ENCODE data around the gene CDH8. TPM values are rescaled to one million over a fixed set of nuclear protein-coding genes. Genes with fewer than 3 reads are reported as not detected.

The CDH8 gene
- total and polyA plus RNA-seq, 4 donors, result 0.09 TPM; not detected in 3

GRCh38 chr16:61813339-61813738, 222.9 kb downstream of the CDH8 start:
- Histone ChIP-seq H3K9ac (ENCODE audit: low read depth in 1 of 2, low read length in 2 of 2) (no peak overlapping the region), H3K4me3 (ENCODE audit: low read depth in 1 of 3, low read length in 3 of 3) (no peak overlapping the region), H3K4me1 (ENCODE audit: control insufficient read depth in 4 of 4, insufficient read depth in 4 of 4, low read length in 3 of 4) (no peaks in the 10 kb centered on the region), H3K36me3 (ENCODE audit: control insufficient read depth in 4 of 4, insufficient read depth in 3 of 4, low read depth in 1 of 4, low read length in 3 of 4) (no peaks in the 10 kb centered on the region), H3K9me3 (ENCODE audit: control insufficient read depth in 4 of 4, low read length in 3 of 4) (no peaks in the 10 kb centered on the region), H3K27me3 (ENCODE audit: control insufficient read depth in 4 of 4, insufficient read depth in 4 of 4, low read length in 3 of 4) (no peaks in the 10 kb centered on the region), H3K27ac (ENCODE audit: low read depth in 1 of 2, low read length in 2 of 2) (no peak overlapping the region)
- no peak for TF ChIP-seq JUND (IDR thresholded peaks at IDR 0.05)
- no peak for TF ChIP-seq YY1 (IDR thresholded peaks at IDR 0.05)
- no peak for TF ChIP-seq TAF1 (conservative IDR thresholded peaks at IDR 0.05)
- TF ChIP-seq ZBTB33 (IDR thresholded peaks at IDR 0.05), result no peak
- no peak for TF ChIP-seq HNF4G (IDR thresholded peaks at IDR 0.05)
- no peak for TF ChIP-seq FOXA1 (IDR thresholded peaks at IDR 0.05)
- no peak for TF ChIP-seq GABPA (IDR thresholded peaks at IDR 0.05 in 1 of 2, conservative IDR thresholded peaks at IDR 0.05 in 1 of 2)
- TF ChIP-seq, protein P1, sequence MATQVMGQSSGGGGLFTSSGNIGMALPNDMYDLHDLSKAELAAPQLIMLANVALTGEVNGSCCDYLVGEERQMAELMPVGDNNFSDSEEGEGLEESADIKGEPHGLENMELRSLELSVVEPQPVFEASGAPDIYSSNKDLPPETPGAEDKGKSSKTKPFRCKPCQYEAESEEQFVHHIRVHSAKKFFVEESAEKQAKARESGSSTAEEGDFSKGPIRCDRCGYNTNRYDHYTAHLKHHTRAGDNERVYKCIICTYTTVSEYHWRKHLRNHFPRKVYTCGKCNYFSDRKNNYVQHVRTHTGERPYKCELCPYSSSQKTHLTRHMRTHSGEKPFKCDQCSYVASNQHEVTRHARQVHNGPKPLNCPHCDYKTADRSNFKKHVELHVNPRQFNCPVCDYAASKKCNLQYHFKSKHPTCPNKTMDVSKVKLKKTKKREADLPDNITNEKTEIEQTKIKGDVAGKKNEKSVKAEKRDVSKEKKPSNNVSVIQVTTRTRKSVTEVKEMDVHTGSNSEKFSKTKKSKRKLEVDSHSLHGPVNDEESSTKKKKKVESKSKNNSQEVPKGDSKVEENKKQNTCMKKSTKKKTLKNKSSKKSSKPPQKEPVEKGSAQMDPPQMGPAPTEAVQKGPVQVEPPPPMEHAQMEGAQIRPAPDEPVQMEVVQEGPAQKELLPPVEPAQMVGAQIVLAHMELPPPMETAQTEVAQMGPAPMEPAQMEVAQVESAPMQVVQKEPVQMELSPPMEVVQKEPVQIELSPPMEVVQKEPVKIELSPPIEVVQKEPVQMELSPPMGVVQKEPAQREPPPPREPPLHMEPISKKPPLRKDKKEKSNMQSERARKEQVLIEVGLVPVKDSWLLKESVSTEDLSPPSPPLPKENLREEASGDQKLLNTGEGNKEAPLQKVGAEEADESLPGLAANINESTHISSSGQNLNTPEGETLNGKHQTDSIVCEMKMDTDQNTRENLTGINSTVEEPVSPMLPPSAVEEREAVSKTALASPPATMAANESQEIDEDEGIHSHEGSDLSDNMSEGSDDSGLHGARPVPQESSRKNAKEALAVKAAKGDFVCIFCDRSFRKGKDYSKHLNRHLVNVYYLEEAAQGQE (IDR thresholded peaks at IDR 0.05), result no peak
- no peak for TF ChIP-seq FOXA2 (IDR thresholded peaks at IDR 0.05)
- TF ChIP-seq NR2F2 (IDR thresholded peaks at IDR 0.05), result no peak
- TF ChIP-seq, protein P2, sequence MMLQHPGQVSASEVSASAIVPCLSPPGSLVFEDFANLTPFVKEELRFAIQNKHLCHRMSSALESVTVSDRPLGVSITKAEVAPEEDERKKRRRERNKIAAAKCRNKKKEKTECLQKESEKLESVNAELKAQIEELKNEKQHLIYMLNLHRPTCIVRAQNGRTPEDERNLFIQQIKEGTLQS (IDR thresholded peaks at IDR 0.05), result no peak
- no peak for TF ChIP-seq RXRA (IDR thresholded peaks at IDR 0.05)
- no peak for TF ChIP-seq CTCF (IDR thresholded peaks at IDR 0.05; ENCODE audit: low read depth, low read length, missing input control)
- no peak for TF ChIP-seq RAD21 (IDR thresholded peaks at IDR 0.05)
- no peak for TF ChIP-seq EGR1 (IDR thresholded peaks at IDR 0.05; ENCODE audit: low read depth in 2 of 2)
- TF ChIP-seq HNF4A (conservative IDR thresholded peaks at IDR 0.05), result no peak
- DNase-seq (ENCODE audit: low spot score), result no peak
- 87% methylated on average over 8 of the region's 8 CpGs for WGBS

- Histone ChIP-seq H3K27ac (ENCODE audit: low read depth in 1 of 2, low read length in 2 of 2) (no peak overlapping the region), H3K4me1 (ENCODE audit: control insufficient read depth in 4 of 4, insufficient read depth in 4 of 4, low read length in 3 of 4) (no peaks in the 10 kb centered on the region), H3K27me3 (ENCODE audit: control insufficient read depth in 4 of 4, insufficient read depth in 4 of 4, low read length in 3 of 4) (no peaks in the 10 kb centered on the region), H3K36me3 (ENCODE audit: control insufficient read depth in 4 of 4, insufficient read depth in 3 of 4, low read depth in 1 of 4, low read length in 3 of 4) (no peaks in the 10 kb centered on the region), H3K9ac (ENCODE audit: low read depth in 1 of 2, low read length in 2 of 2) (no peak overlapping the region), H3K4me3 (ENCODE audit: low read depth in 1 of 3, low read length in 3 of 3) (no peak overlapping the region), H3K9me3 (ENCODE audit: control insufficient read depth in 4 of 4, low read length in 3 of 4) (no peaks in the 10 kb centered on the region)
- DNase-seq (ENCODE audit: low spot score), result no peak
- TF ChIP-seq RAD21 (IDR thresholded peaks at IDR 0.05) (no peak), CTCF (IDR thresholded peaks at IDR 0.05; ENCODE audit: low read depth, low read length, missing input control) (no peak), GABPA (IDR thresholded peaks at IDR 0.05 in 1 of 2, conservative IDR thresholded peaks at IDR 0.05 in 1 of 2) (no peak), TAF1 (conservative IDR thresholded peaks at IDR 0.05) (no peak), RXRA (IDR thresholded peaks at IDR 0.05) (no peak), EGR1 (IDR thresholded peaks at IDR 0.05; ENCODE audit: low read depth in 2 of 2) (no peak), FOXA1 (IDR thresholded peaks at IDR 0.05) (no peak), NR2F2 (IDR thresholded peaks at IDR 0.05) (no peak), SP1 (IDR thresholded peaks at IDR 0.05) (no peak)
- TF ChIP-seq, protein P3, sequence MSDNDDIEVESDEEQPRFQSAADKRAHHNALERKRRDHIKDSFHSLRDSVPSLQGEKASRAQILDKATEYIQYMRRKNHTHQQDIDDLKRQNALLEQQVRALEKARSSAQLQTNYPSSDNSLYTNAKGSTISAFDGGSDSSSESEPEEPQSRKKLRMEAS (IDR thresholded peaks at IDR 0.05), result no peak
- TF ChIP-seq, protein P1 (IDR thresholded peaks at IDR 0.05), result no peak
Measured at GRCh38 chr16:61812251-61812650, 224.0 kb downstream of the CDH8 start.
